CD14-positive monocyte (primary cell): ENCODE measurements around the gene CSMD2. TPM values are rescaled to one million over a fixed set of nuclear protein-coding genes. Genes with fewer than 3 reads are reported as not detected.

Experiments used
- DNase-seq, 3 donors: peaks; one replicate each; pipeline ENCODE4 v3.0.0-alpha.2; 2011 to 2022
- H2AFZ ChIP-seq: 2 replicates; pipeline ENCODE4 v1.6.0; 2012; ENCODE audit warnings: mild to moderate bottlenecking, low read depth, low read length, inconsistent platforms; ENCODE audit not compliant: insufficient read depth, poor library complexity, severe bottlenecking
- H3K27ac ChIP-seq, 2 donors: 1 replicate in 1 of 2; 2 replicates in 1 of 2; pipeline ENCODE4 v1.5.1; 2012 to 2013; ENCODE audit warnings: low read length in 2 of 2, control low read depth in 1 of 2, inconsistent platforms in 1 of 2, low read depth in 1 of 2, mild to moderate bottlenecking in 1 of 2
- H3K27me3 ChIP-seq, 2 donors: one replicate each; pipeline versions ENCODE4 v1.6.0 to v1.6.1; 2011 to 2013; ENCODE audit warnings: low read length in 2 of 2; ENCODE audit not compliant: control insufficient read depth in 2 of 2, insufficient read depth in 2 of 2
- H3K36me3 ChIP-seq, 2 donors: replicated peaks in 1 of 2; 1 replicate in 1 of 2; 2 replicates in 1 of 2; pipeline versions ENCODE4 v1.5.1 to v1.6.1; 2012 to 2013; ENCODE audit warnings: low read length in 2 of 2, control low read depth in 1 of 2, inconsistent platforms in 1 of 2, mild to moderate bottlenecking in 1 of 2; ENCODE audit not compliant: insufficient read depth in 2 of 2, control insufficient read depth in 1 of 2
- H3K4me1 ChIP-seq, 2 donors: 1 replicate in 1 of 2; 2 replicates in 1 of 2; pipeline versions ENCODE4 v1.5.1 to v1.6.1; 2012 to 2013; ENCODE audit warnings: low read length in 2 of 2, control low read depth in 1 of 2, inconsistent platforms in 1 of 2, mild to moderate bottlenecking in 1 of 2, moderate library complexity in 1 of 2; ENCODE audit not compliant: insufficient read depth in 2 of 2, control insufficient read depth in 1 of 2
- H3K4me2 ChIP-seq: replicated peaks from 2 replicates; pipeline ENCODE3; 2012; ENCODE audit warnings: low read length, moderate library complexity, mild to moderate bottlenecking; ENCODE audit not compliant: poor library complexity, severe bottlenecking; ENCODE audit errors: extremely low read depth
- H3K4me3 ChIP-seq, 3 experiments: fragments of 200-600 bp in 1 of 3; sonication (generic) in 1 of 3; replicated peaks in 1 of 3; 1 replicate in 2 of 3; 2 replicates in 1 of 3; pipeline ENCODE4 v1.5.1; 2011 to 2013; ENCODE audit warnings: low read length in 3 of 3, mild to moderate bottlenecking in 3 of 3, control low read depth in 2 of 3, low read depth in 2 of 3, inconsistent platforms in 1 of 3, moderate library complexity in 1 of 3
- H3K79me2 ChIP-seq: 2 replicates; pipeline ENCODE4 v1.6.0; 2012; ENCODE audit warnings: mild to moderate bottlenecking, control low read depth, inconsistent platforms, low read length, moderate library complexity; ENCODE audit not compliant: insufficient read depth
- H3K9ac ChIP-seq: 2 replicates; pipeline ENCODE4 v1.6.0; 2017; ENCODE audit warnings: low read length, mild to moderate bottlenecking; ENCODE audit not compliant: insufficient read depth, poor library complexity, severe bottlenecking
- H3K9me3 ChIP-seq, 2 donors: replicated peaks in 1 of 2; 1 replicate in 1 of 2; 2 replicates in 1 of 2; pipeline versions ENCODE4 v1.5.1 to v1.6.1; 2012 to 2013; ENCODE audit warnings: low read length in 2 of 2, control low read depth in 1 of 2; ENCODE audit not compliant: control insufficient read depth in 1 of 2, insufficient read depth in 1 of 2
- H4K20me1 ChIP-seq: 2 replicates; pipeline ENCODE4 v1.6.0; 2012; ENCODE audit warnings: mild to moderate bottlenecking, low read length, control low read depth, moderate library complexity; ENCODE audit not compliant: insufficient read depth
- H3K27ac Mint-ChIP-seq, 7 donors: one replicate each; pipeline ENCODE4 v1.8.0; 2020; ENCODE audit warnings: mild to moderate bottlenecking in 7 of 7, mixed read lengths in 7 of 7, moderate library complexity in 6 of 7, inconsistent platforms in 2 of 7
- H3K27me3 Mint-ChIP-seq, 3 donors: one replicate each; pipeline ENCODE4 v1.8.0; 2021 to 2022; ENCODE audit warnings: low read depth in 3 of 3, mild to moderate bottlenecking in 3 of 3, mixed read lengths in 3 of 3, moderate library complexity in 3 of 3, inconsistent platforms in 1 of 3
- H3K36me3 Mint-ChIP-seq, 2 donors: one replicate each; pipeline ENCODE4 v1.8.0; 2020; ENCODE audit warnings: mixed read lengths in 2 of 2, inconsistent platforms in 1 of 2, mild to moderate bottlenecking in 1 of 2
- H3K4me1 Mint-ChIP-seq: one replicate; pipeline ENCODE4 v1.8.0; 2020; ENCODE audit warnings: mild to moderate bottlenecking, mixed read lengths
- H3K4me3 Mint-ChIP-seq, 2 donors: one replicate each; pipeline ENCODE4 v1.8.0; 2020; ENCODE audit warnings: mild to moderate bottlenecking in 2 of 2, mixed read lengths in 2 of 2, moderate library complexity in 1 of 2
- H3K9me3 Mint-ChIP-seq, 7 donors: one replicate each; pipeline ENCODE4 v1.8.0; 2020 to 2022; ENCODE audit warnings: mixed read lengths in 7 of 7, mild to moderate bottlenecking in 6 of 7, moderate library complexity in 6 of 7, inconsistent platforms in 2 of 7
- WGBS: methylation state at CpG from one replicate; pipeline ENCODE4 v1.1.5; 2013; ENCODE audit warnings: missing lambda C conversion rate; ENCODE audit not compliant: insufficient coverage; 5-methylcytosine and 5-hydroxymethylcytosine counted together
- intact Hi-C, 2 donors: fragments of 100-400 bp; cut with micrococcal nuclease; formaldehyde crosslinking; loops; one replicate each; pipeline versions ENCODE4 v1.15.0 to v1.15.1; 2023
- polyA plus RNA-seq, 3 donors: library from polyadenylated mRNA; depleted of rRNA in 1 of 3; unstranded in 2 of 3; stranded (reverse) in 1 of 3; fragments of 300-500 nt in 2 of 3; fragments of >200 nt in 1 of 3; fragmentation: Illumina TruSeq in 2 of 3; gene quantifications; 1 replicate in 2 of 3; 2 replicates in 1 of 3; pipeline ENCODE4 v1.2.3, GENCODE V29; 2012 to 2021
- TF ChIP-seq, protein P1 (sequence below): fragments of 200-600 bp; IDR thresholded peaks from one replicate; pipeline ENCODE4 v1.8.0; 2022; ENCODE audit warnings: antibody characterized with exemption, mild to moderate bottlenecking

Gene CSMD2
- polyA plus RNA-seq, 3 donors = 0.04 TPM; not detected in 2

DNA sequence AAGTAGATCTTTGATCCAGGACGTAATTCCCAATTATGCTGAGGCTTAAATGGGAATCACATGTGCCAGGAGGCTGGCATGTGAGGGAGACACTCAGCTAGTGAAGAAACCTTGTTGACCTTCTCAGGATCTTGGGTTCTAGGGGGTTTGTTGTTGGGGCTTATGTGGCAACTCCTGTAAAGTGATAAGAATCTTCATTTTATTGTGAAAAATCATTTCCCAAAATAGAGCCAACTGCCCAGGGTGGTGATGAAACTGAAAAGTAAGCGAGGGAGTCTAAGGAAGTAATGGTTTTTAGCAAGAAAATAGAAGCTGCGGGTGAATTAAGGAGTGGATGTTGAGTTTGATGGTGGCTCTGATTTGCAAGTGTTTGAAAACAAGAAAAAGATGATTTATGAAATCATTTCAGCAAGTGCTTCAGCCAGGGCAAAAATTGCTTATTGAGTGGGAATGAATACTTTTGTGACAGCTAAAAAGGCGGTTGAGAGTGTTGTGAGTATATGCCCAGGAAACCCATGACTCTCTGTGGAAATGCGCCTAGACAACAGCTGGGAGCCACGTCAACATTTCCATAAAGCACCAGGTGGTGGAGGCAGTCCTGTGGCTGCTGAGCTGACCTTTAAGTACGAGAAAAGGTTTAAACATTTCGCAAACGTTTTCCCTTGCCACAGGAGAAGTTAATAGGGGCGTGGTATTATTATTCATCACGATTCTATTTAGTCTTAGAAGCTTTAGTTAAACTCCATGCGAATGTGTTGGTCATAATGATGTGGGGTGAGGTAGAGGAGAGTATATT, 198.5 kb downstream of the CSMD2 start:
- DNase-seq = no peak
- Histone ChIP-seq H3K9me3 (no peaks in the 10 kb centered on the region), H3K36me3 (no peaks in the 10 kb centered on the region), H3K27ac (no peak overlapping the region), H3K4me3 (no peak overlapping the region), H3K27me3 (no peaks in the 10 kb centered on the region), H3K4me1 (no peaks in the 10 kb centered on the region), H3K9ac (no peak overlapping the region), H3K79me2 (no peaks in the 10 kb centered on the region), H4K20me1 (no peaks in the 10 kb centered on the region), H3K4me2 (no peak overlapping the region), H2AFZ (no peak overlapping the region)
- Mint-ChIP-seq H3K9me3 (peaks cover 0 to 10% (median 0%) of the 10 kb centered on the region in 7 donors), H3K36me3 (no peaks in the 10 kb centered on the region), H3K27ac (no peak overlapping the region), H3K27me3 (peaks cover 0 to 4% (median 2%) of the 10 kb centered on the region in 3 donors), H3K4me3 (no peak overlapping the region), H3K4me1 (no peaks in the 10 kb centered on the region)
- WGBS = 71% methylated on average over 8 of the region's 12 CpGs
- TF ChIP-seq, protein P1, sequence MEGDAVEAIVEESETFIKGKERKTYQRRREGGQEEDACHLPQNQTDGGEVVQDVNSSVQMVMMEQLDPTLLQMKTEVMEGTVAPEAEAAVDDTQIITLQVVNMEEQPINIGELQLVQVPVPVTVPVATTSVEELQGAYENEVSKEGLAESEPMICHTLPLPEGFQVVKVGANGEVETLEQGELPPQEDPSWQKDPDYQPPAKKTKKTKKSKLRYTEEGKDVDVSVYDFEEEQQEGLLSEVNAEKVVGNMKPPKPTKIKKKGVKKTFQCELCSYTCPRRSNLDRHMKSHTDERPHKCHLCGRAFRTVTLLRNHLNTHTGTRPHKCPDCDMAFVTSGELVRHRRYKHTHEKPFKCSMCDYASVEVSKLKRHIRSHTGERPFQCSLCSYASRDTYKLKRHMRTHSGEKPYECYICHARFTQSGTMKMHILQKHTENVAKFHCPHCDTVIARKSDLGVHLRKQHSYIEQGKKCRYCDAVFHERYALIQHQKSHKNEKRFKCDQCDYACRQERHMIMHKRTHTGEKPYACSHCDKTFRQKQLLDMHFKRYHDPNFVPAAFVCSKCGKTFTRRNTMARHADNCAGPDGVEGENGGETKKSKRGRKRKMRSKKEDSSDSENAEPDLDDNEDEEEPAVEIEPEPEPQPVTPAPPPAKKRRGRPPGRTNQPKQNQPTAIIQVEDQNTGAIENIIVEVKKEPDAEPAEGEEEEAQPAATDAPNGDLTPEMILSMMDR = no peak
- intact Hi-C loops = no loop called here

DNA sequence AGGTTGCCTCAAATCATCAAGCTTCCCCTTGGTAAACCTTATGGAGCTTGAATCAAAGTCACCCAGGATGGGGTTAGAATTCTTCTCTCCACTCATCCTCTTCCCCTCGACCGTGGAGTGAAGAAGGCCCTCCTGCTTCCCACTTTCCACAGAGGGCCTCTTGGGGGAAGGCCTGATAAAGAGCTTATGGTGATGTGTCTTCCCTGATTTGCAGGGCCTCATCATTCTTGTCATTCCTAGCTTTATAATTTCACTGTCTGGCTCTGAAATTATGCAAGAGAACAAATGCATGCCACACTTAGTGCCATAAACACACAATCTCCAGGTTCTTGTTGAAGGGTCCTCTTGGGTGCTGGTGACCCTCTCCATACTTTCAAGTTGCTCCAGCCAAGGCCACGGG, 199.9 kb downstream of the CSMD2 start:
- Mint-ChIP-seq H3K9me3 (peaks cover 0 to 10% (median 0%) of the 10 kb centered on the region in 7 donors), H3K36me3 (no peaks in the 10 kb centered on the region), H3K27ac (no peak overlapping the region), H3K4me3 (no peak overlapping the region), H3K4me1 (no peaks in the 10 kb centered on the region), H3K27me3 (peaks cover 0 to 4% (median 2%) of the 10 kb centered on the region in 3 donors)
- Histone ChIP-seq H3K36me3 (no peaks in the 10 kb centered on the region), H3K27me3 (no peaks in the 10 kb centered on the region), H3K79me2 (no peaks in the 10 kb centered on the region), H3K4me2 (no peak overlapping the region), H3K27ac (no peak overlapping the region), H3K4me3 (no peak overlapping the region), H3K9me3 (no peaks in the 10 kb centered on the region), H4K20me1 (no peaks in the 10 kb centered on the region), H3K4me1 (no peaks in the 10 kb centered on the region), H2AFZ (no peak overlapping the region), H3K9ac (no peak overlapping the region)
- TF ChIP-seq, protein P1 = no peak
- WGBS = no CpG with 5 or more reads among the region's 3 CpGs
- intact Hi-C loops = no loop called here
- no peak for DNase-seq
